Activated CD4-positive, CD25-positive, alpha-beta regulatory T cell (primary cell): ENCODE measurements around the gene FOXA2.

Source experiments
- DNase-seq, 4 experiments: peaks; one replicate each; lab custom pipeline; 2025; lab: John Stamatoyannopoulos, UW

Gene FOXA2

DNA sequence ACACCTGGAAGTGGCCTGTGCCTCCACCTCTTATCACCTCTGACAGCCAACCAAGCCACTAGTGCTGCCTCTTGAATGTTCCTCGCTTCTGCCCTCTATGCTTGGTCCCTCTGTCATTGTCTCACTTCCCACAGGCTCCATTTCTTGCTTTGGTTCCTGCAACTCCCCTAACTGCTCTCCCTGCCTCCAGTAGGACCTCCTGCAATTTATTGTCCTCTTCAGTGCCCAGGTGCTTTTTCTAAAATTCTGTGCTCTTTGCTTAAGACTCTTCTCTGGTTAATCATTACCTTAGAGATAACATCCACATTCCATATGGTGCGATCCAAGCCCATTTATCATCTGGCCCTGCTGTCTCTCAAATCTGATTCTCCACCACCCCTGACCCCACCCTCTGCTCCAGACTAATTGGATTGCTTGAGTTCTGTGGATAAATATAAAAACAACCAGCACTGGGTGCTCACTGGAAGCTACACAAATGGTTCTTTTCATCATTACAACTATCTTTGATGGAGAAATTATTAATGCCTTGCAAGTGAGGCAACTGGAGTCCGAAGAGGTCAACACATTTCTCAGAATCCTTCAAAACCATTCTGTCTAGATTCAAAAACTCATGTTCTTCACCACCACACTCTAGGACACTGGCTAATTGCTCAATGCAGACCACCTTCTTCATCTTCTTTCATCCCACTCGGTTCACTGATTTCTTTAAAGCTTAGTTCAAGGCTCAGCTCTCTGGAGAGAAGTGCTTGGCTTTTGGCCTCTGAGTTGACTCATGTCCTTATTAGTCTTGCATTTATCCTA, 47.2 kb downstream of the FOXA2 start:
- DNase-seq, result no peak

DNA sequence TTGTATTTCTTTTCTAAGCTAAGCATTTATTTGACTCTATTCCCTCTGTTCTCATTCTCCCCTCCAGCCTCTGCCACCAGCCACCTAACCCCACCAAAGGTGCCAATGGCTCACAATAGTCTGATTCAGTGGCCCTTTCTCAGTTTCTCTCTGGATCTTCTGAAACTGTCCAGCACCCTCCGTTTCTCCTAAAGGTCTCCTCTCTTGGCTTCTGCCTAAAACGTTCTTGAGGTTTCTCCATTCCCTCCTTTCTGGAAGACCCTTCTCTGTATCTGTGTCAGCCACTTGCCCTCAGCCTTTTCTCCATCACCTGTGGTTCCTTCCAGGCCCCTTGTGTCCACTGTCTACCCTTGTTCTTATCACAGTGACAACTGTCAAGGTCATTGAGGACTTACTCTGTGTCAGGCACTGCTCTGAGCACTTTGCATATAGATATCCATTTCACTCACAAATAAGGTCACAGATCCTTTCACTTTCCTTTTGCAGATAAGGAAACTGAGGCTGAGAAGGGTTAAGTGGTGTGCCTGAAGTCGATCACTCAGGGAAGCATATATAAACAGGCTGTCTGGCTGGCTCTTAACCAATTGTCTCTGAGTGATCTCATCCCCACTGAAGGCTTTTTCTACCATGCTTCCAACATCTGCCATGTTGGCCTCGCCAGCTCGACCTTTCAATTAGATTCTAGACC, 48.1 kb downstream of the FOXA2 start:
- no peak for DNase-seq

DNA sequence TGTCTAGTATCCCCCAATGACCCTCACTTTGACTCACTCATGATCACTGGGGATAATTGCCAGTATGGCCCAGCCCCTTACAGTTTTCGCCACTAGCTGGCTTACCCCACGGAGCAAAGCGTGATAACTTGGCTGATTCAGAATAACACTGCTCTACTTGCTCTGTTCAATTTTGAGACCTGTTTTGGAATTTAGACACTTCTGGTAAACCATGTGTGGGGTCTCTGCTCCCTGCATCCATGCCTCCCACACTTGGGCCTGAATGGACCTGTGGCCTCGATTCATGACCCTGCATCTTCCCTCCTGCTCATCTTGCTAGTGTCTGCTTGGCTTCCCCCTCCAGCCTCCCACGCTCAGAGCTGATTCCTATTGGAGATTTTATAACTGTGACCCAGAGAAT, 48.9 kb downstream of the FOXA2 start:
- DNase-seq, result no peak

DNA sequence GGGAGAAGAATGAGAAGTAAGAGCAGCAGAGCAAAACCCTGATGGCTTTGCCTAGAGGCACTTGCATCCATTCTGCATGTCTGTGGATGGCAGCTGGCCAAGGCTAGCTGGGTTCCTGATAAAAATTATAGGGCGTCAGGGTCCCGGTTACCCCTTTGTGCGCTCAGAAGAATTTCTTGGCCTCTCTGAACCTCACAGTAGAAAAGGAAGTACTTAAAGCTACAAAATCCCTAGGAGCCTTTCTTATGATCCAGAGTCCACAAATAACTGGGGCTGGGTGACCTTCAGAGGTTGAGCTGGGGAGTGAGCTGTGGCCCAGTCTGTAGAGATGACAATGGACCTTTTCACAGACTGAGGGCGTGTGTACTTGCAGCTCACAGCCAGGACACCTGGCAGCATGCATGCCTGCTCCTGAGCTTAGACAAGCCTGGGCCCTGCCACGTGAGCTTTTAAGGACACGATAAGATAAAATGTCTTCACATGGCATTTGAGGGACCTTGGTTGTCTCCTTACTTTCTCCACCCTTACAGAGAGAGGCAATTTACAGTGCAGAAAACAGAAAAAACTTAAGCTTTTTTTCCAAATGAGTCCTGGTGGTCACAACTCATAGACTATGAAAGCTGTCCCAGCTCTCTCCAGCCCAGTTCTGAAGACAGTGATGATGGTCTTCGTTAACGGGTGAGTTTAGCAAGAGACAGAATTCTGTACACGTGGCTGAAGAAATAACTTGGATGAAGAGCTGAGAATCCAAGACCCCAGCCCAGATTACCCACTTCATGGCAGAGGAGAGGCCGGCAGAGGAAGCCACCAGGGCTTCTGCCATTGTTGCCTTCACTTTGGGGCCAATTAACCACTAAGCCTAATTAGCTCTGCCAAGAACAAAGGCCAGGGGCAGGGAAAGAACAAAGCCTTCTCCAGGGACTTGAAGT, 50.3 kb downstream of the FOXA2 start:
- DNase-seq, result no peak

DNA sequence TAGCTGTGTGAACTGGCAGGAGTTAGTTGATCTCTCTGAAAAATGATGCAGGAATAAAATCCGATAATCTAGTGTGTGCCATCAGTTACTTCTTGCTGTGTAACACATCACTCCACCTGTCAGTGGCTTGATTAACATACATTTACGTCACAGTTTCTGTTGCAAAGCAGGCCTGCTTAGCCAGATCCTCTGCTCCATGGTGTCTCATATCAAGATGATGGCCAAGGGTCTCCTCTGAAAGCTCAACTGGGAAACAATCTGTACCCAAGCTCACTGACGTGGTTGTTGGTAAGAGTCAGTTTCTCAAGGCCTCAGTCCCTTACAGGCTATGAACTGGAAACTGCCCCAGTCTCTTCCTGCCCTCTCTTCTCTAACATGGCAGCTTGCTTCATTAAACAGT, 51.8 kb downstream of the FOXA2 start:
- DNase-seq, result no peak

DNA sequence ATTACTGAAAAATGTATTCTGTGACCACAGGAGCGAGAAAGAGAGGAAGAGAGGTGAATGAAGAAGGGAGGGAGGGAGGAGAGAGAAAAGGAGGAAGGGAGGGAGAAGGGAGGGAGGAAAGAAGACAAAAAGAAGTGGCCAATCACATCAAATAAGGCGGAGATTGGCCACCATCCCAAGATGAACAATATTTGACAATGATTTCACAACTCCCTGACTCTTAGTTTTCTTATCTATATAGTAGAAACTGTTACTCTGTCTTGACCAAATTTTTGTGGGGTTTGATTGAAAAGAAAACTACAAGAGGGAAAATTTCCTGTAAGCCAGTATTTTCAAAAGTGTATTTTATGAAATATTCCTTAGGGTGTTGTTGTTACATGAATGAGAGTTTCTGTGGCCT, 52.6 kb downstream of the FOXA2 start:
- DNase-seq, result no peak

DNA sequence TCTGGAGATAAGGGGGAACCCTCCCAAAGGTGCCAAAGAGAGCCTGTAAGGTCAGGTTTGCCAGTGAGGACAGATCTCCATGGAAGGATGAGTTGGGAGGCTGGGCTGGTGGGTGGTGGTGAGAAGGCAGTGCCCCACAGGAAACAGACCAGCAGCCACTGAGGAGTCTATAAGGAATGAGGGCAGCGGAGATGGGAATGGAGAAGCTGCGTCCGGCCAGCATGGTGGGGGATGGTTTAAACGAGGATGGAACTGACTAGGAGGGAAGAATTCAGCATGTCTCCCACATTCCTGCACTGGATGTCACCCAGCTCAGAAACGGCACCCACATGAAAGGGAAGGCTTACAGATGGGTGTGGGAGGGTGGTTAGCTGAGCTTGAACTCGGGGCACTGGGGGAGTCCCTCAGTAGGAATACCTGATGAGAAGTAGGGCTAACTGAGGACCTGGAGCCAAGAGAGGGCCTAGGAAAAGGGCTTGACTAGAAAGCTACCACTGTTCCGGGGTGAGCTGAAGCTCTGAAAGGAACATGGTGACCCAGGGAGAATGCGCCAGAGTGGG, 53.2 kb downstream of the FOXA2 start:
- DNase-seq, result no peak
